H9 (cell line): Measurements from ENCODE around the gene TFR2. TPM values are rescaled to one million over a fixed set of nuclear protein-coding genes. Genes with fewer than 3 reads are reported as not detected.

Source experiments
- DNase-seq: peaks from one replicate; pipeline ENCODE4 v3.0.0-alpha.2; 2017
- H2AFZ ChIP-seq: one replicate; pipeline ENCODE4 v1.6.1; 2013; ENCODE audit warnings: mild to moderate bottlenecking, low read length, control low read depth, moderate library complexity
- H2AK5ac ChIP-seq: 2 replicates; pipeline ENCODE4 v1.6.1; 2013; ENCODE audit warnings: low read length, control low read depth, mixed read lengths; ENCODE audit not compliant: insufficient read length
- H2BK120ac ChIP-seq: one replicate; pipeline ENCODE4 v1.6.1; 2013; ENCODE audit warnings: low read depth, mild to moderate bottlenecking, low read length, control low read depth, inconsistent platforms; ENCODE audit not compliant: poor library complexity, severe bottlenecking
- H2BK12ac ChIP-seq: 2 replicates; pipeline ENCODE4 v1.6.1; 2013; ENCODE audit warnings: low read length, control low read depth, mixed read lengths, low read depth; ENCODE audit not compliant: insufficient read length
- H2BK15ac ChIP-seq: 2 replicates; pipeline ENCODE4 v1.6.1; 2013; ENCODE audit warnings: low read depth, low read length, control low read depth
- H2BK20ac ChIP-seq: one replicate; pipeline ENCODE4 v1.6.1; 2013; ENCODE audit warnings: low read depth, mild to moderate bottlenecking, low read length, control low read depth, inconsistent platforms; ENCODE audit not compliant: poor library complexity, severe bottlenecking
- H2BK5ac ChIP-seq: 2 replicates; pipeline ENCODE4 v1.6.1; 2013; ENCODE audit warnings: low read length, control low read depth, mixed read lengths; ENCODE audit not compliant: insufficient read length
- H3K14ac ChIP-seq: 2 replicates; pipeline ENCODE4 v1.6.1; 2013; ENCODE audit warnings: low read length, control low read depth; ENCODE audit not compliant: insufficient read depth
- H3K18ac ChIP-seq: 2 replicates; pipeline ENCODE4 v1.6.1; 2013; ENCODE audit warnings: low read depth, mild to moderate bottlenecking, mixed read lengths, low read length, control low read depth; ENCODE audit not compliant: insufficient read length
- H3K23ac ChIP-seq: 2 replicates; pipeline ENCODE4 v1.6.1; 2013; ENCODE audit warnings: low read length, control low read depth, mixed read lengths, low read depth; ENCODE audit not compliant: insufficient read length
- H3K23me2 ChIP-seq: 2 replicates; pipeline ENCODE4 v1.6.1; 2013; ENCODE audit warnings: low read depth, mild to moderate bottlenecking, mixed read lengths, low read length, control low read depth; ENCODE audit not compliant: insufficient read length, poor library complexity, severe bottlenecking
- H3K27ac ChIP-seq: 2 replicates; pipeline ENCODE4 v1.5.1; 2013; ENCODE audit warnings: low read length, control low read depth, mixed read lengths, low read depth; ENCODE audit not compliant: insufficient read length
- H3K27me3 ChIP-seq: 2 replicates; pipeline ENCODE4 v1.6.1; 2013; ENCODE audit warnings: low read length, control low read depth, inconsistent platforms; ENCODE audit not compliant: insufficient read depth
- H3K4ac ChIP-seq: 2 replicates; pipeline ENCODE4 v1.6.1; 2013; ENCODE audit warnings: low read depth, mild to moderate bottlenecking, control low read depth, inconsistent platforms, low read length, moderate library complexity
- H3K4me1 ChIP-seq: 2 replicates; pipeline ENCODE4 v1.6.1; 2013; ENCODE audit warnings: low read length, control low read depth, inconsistent platforms; ENCODE audit not compliant: insufficient read depth
- H3K4me2 ChIP-seq: 2 replicates; pipeline ENCODE4 v1.6.1; 2013; ENCODE audit warnings: low read length, control low read depth, mixed read lengths; ENCODE audit not compliant: insufficient read length, insufficient read depth
- H3K56ac ChIP-seq: 2 replicates; pipeline ENCODE4 v1.6.1; 2013; ENCODE audit warnings: low read depth, mild to moderate bottlenecking, mixed read lengths, low read length, control low read depth; ENCODE audit not compliant: insufficient read length
- H3K79me1 ChIP-seq: 2 replicates; pipeline ENCODE4 v1.6.1; 2013; ENCODE audit warnings: low read depth, mild to moderate bottlenecking, moderate library complexity, low read length, control low read depth, inconsistent platforms; ENCODE audit not compliant: insufficient read depth, poor library complexity, severe bottlenecking
- H3K79me2 ChIP-seq: 2 replicates; pipeline ENCODE4 v1.6.1; 2013; ENCODE audit warnings: low read length, control low read depth, inconsistent platforms; ENCODE audit not compliant: insufficient read depth
- H3K9ac ChIP-seq: 2 replicates; pipeline ENCODE4 v1.6.1; 2013; ENCODE audit warnings: low read length, control low read depth, mixed read lengths; ENCODE audit not compliant: insufficient read length; ENCODE audit errors: extremely low read depth
- H3K9me3 ChIP-seq: one replicate; pipeline ENCODE4 v1.6.1; 2013; ENCODE audit warnings: low read depth, low read length, inconsistent platforms; ENCODE audit not compliant: control insufficient read depth
- H3T11ph ChIP-seq: one replicate; pipeline ENCODE4 v1.6.1; 2013; ENCODE audit warnings: mild to moderate bottlenecking, low read length, control low read depth, inconsistent platforms
- H4K20me1 ChIP-seq: one replicate; pipeline ENCODE4 v1.6.1; 2013; ENCODE audit not compliant: control insufficient read depth, insufficient read length, insufficient read depth
- H4K5ac ChIP-seq: 2 replicates; pipeline ENCODE4 v1.6.1; 2013; ENCODE audit warnings: low read depth, mild to moderate bottlenecking, mixed read lengths, low read length, control low read depth; ENCODE audit not compliant: insufficient read length
- H4K8ac ChIP-seq: replicated peaks from 2 replicates; pipeline ENCODE4 v1.6.1; 2013; ENCODE audit warnings: low read length, control low read depth, mixed read lengths, low read depth; ENCODE audit not compliant: insufficient read length
- H4K91ac ChIP-seq: 2 replicates; pipeline ENCODE4 v1.6.1; 2013; ENCODE audit warnings: low read depth, mild to moderate bottlenecking, moderate library complexity, mixed read lengths, low read length, control low read depth; ENCODE audit not compliant: insufficient read length
- H3K27ac Mint-ChIP-seq, 3 experiments: 2 replicates in 2 of 3; 3 replicates in 1 of 3; pipeline ENCODE4 v1.8.0; 2020 to 2021; ENCODE audit warnings: mixed read lengths in 3 of 3, mild to moderate bottlenecking in 1 of 3, moderate library complexity in 1 of 3
- H3K27me3 Mint-ChIP-seq: 2 replicates; pipeline ENCODE4 v1.8.0; 2021; ENCODE audit warnings: low read depth, mild to moderate bottlenecking, moderate library complexity, mixed read lengths
- H3K36me3 Mint-ChIP-seq, 3 experiments: 2 replicates in 2 of 3; 3 replicates in 1 of 3; pipeline ENCODE4 v1.8.0; 2020 to 2021; ENCODE audit warnings: low read depth in 3 of 3, mixed read lengths in 3 of 3; ENCODE audit not compliant: insufficient read depth in 1 of 3
- H3K4me1 Mint-ChIP-seq, 2 experiments: 2 replicates each; pipeline ENCODE4 v1.8.0; 2020; ENCODE audit warnings: mixed read lengths in 2 of 2
- H3K4me3 Mint-ChIP-seq, 2 experiments: 2 replicates in 1 of 2; 3 replicates in 1 of 2; pipeline ENCODE4 v1.8.0; 2020 to 2021; ENCODE audit warnings: mild to moderate bottlenecking in 2 of 2, mixed read lengths in 2 of 2, moderate library complexity in 1 of 2
- H3K9me3 Mint-ChIP-seq, 2 experiments: 2 replicates in 1 of 2; 3 replicates in 1 of 2; pipeline ENCODE4 v1.8.0; 2020; ENCODE audit warnings: mild to moderate bottlenecking in 2 of 2, mixed read lengths in 2 of 2, moderate library complexity in 1 of 2
- WGBS: extraction: QIAGEN DNeasy Blood & Tissue Kit; methylation state at CpG from one replicate; pipeline ENCODE4 v1.1.7; 2013; ENCODE audit warnings: missing lambda C conversion rate, low lambda C conversion rate, mixed read lengths; ENCODE audit not compliant: insufficient read length; ENCODE audit errors: extremely low coverage; 5-methylcytosine and 5-hydroxymethylcytosine counted together
- total RNA-seq: library from RNA; stranded (reverse); gene quantifications from 2 replicates; pipeline ENCODE4 v1.2.1, GENCODE V29; 2021
- TF ChIP-seq, protein P1 (sequence below): fragments of 200-600 bp; sonication (generic); conservative IDR thresholded peaks from 3 replicates; pipeline ENCODE4 v1.8.0; 2021; ENCODE audit warnings: antibody characterized with exemption, mild to moderate bottlenecking

The TFR2 gene
- total RNA-seq, 1 experiment from 2014 or later = 2.3 TPM

DNA sequence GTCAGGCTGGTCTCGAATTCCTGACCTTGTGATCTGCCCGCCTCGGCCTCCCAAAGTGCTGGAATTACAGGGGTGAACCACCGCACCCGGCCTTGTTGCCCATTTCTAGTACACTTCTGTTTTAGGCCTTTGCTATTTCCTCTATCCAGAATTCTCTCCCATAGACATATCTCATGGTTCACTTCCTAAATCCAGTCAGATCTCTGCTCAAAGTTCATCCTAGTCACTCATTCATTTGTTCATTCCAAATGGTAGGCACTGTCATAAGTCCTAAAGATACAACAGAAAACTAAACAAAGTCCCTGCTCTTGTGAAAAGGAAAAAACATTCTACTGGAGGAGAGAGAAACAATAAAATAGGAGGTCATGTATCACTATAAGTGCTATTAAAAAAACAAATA lies 31.4 kb downstream of the TFR2 start:
- Mint-ChIP-seq H3K36me3 (peaks cover 0 to 20% (median 13%) of the 10 kb centered on the region in 3 experiments), H3K27ac (no peak overlapping the region), H3K4me1 (peaks cover 12 to 27% of the 10 kb centered on the region in 2 experiments), H3K9me3 (no peaks in the 10 kb centered on the region), H3K27me3 (peaks cover 23% of the 10 kb centered on the region), H3K4me3 (no peak overlapping the region)
- H2AK5ac ChIP-seq = no peak overlapping the region
- no peak overlapping the region for H3K4me2 ChIP-seq
- H3K18ac ChIP-seq = no peak overlapping the region
- no peak overlapping the region for H3K4ac ChIP-seq
- H3T11ph ChIP-seq = no peak overlapping the region
- H3K79me2 ChIP-seq = no peaks in the 10 kb centered on the region
- H2AFZ ChIP-seq = no peak overlapping the region
- H4K8ac ChIP-seq = no peak overlapping the region
- no peaks in the 10 kb centered on the region for H3K79me1 ChIP-seq
- no peak overlapping the region for H3K27ac ChIP-seq
- H3K9me3 ChIP-seq = no peaks in the 10 kb centered on the region
- H3K9ac ChIP-seq = no peak overlapping the region
- H2BK120ac ChIP-seq = no peak overlapping the region
- H2BK20ac ChIP-seq = no peak overlapping the region
- no peak overlapping the region for H4K5ac ChIP-seq
- H3K23ac ChIP-seq = no peak overlapping the region
- TF ChIP-seq, protein P1, sequence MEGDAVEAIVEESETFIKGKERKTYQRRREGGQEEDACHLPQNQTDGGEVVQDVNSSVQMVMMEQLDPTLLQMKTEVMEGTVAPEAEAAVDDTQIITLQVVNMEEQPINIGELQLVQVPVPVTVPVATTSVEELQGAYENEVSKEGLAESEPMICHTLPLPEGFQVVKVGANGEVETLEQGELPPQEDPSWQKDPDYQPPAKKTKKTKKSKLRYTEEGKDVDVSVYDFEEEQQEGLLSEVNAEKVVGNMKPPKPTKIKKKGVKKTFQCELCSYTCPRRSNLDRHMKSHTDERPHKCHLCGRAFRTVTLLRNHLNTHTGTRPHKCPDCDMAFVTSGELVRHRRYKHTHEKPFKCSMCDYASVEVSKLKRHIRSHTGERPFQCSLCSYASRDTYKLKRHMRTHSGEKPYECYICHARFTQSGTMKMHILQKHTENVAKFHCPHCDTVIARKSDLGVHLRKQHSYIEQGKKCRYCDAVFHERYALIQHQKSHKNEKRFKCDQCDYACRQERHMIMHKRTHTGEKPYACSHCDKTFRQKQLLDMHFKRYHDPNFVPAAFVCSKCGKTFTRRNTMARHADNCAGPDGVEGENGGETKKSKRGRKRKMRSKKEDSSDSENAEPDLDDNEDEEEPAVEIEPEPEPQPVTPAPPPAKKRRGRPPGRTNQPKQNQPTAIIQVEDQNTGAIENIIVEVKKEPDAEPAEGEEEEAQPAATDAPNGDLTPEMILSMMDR = no peak
- no peak overlapping the region for H3K14ac ChIP-seq
- H3K4me1 ChIP-seq = no peaks in the 10 kb centered on the region
- H4K91ac ChIP-seq = no peak overlapping the region
- peaks cover 12% of the 10 kb centered on the region for H3K23me2 ChIP-seq
- H4K20me1 ChIP-seq = no peaks in the 10 kb centered on the region
- H3K27me3 ChIP-seq = no peaks in the 10 kb centered on the region
- no peak overlapping the region for H2BK15ac ChIP-seq
- WGBS = no CpG with 5 or more reads among the region's 5 CpGs
- no peak for DNase-seq
- no peak overlapping the region for H3K56ac ChIP-seq
- H2BK12ac ChIP-seq = no peak overlapping the region
- no peak overlapping the region for H2BK5ac ChIP-seq
